AG10803 (cell line): ENCODE results near the gene LCN10.

Experiments used
- DNase-seq: peaks from one replicate; pipeline ENCODE4 v3.0.0; 2010; ENCODE audit warnings: low read depth
- H3K4me3 ChIP-seq: 2 replicates; pipeline ENCODE4 v1.5.1; 2011; ENCODE audit warnings: mild to moderate bottlenecking, low read length, control low read depth
- TF ChIP-seq, protein P1 (sequence below): conservative IDR thresholded peaks from 2 replicates; pipeline ENCODE4 v1.5.1; 2011; ENCODE audit warnings: mild to moderate bottlenecking, low read length, control low read depth, inconsistent platforms

Gene LCN10

DNA sequence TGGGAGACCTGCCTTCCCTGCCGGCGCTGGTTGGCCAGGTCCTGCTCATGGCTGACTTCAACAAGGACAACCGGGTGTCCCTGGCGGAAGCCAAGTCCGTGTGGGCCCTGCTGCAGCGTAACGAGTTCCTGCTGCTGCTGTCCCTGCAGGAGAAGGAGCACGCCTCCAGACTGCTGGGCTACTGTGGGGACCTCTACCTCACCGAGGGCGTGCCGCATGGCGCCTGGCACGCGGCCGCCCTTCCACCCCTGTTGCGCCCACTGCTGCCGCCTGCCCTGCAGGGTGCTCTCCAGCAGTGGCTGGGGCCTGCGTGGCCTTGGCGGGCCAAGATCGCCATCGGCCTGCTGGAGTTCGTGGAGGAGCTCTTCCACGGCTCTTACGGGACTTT, 19.8 kb downstream of the LCN10 start:
- DNase-seq = no peak
- TF ChIP-seq, protein P1, sequence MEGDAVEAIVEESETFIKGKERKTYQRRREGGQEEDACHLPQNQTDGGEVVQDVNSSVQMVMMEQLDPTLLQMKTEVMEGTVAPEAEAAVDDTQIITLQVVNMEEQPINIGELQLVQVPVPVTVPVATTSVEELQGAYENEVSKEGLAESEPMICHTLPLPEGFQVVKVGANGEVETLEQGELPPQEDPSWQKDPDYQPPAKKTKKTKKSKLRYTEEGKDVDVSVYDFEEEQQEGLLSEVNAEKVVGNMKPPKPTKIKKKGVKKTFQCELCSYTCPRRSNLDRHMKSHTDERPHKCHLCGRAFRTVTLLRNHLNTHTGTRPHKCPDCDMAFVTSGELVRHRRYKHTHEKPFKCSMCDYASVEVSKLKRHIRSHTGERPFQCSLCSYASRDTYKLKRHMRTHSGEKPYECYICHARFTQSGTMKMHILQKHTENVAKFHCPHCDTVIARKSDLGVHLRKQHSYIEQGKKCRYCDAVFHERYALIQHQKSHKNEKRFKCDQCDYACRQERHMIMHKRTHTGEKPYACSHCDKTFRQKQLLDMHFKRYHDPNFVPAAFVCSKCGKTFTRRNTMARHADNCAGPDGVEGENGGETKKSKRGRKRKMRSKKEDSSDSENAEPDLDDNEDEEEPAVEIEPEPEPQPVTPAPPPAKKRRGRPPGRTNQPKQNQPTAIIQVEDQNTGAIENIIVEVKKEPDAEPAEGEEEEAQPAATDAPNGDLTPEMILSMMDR = no peak
- no peak overlapping the region for H3K4me3 ChIP-seq

- DNase-seq = no peak
- TF ChIP-seq, protein P1 = no peak
- H3K4me3 ChIP-seq = no peak overlapping the region
Measured at GRCh38 chr9:136722093-136722968, 20.4 kb downstream of the LCN10 start.

- H3K4me3 ChIP-seq = no peak overlapping the region
- DNase-seq = peak; percentile 34
- TF ChIP-seq, protein P1 = no peak
Measured at GRCh38 chr9:136721339-136722092, 21.2 kb downstream of the LCN10 start.

DNA sequence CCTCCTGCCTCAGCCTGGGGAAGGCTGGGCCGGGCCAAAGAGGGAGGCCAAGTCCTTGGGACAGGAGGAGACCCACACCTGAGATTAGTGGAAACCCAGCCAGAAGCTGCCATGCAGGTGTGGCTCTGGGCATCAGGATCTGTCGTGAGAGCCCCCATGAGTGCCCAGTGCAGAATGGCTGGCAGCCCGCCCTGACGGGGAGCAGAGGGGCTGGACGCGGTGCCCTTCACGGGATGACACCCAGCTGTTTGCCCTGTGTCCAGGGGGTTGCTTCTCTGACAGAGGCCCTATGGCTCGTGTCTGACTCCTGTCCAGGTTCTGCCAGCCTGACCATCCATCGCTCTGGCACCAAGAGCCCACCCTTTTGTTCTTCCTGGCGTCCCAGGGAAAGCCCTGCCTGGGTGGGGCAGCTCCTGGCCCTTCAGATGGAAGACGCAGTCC, 21.8 kb downstream of the LCN10 start:
- TF ChIP-seq, protein P1 = no peak
- no peak overlapping the region for H3K4me3 ChIP-seq
- DNase-seq = no peak

DNA sequence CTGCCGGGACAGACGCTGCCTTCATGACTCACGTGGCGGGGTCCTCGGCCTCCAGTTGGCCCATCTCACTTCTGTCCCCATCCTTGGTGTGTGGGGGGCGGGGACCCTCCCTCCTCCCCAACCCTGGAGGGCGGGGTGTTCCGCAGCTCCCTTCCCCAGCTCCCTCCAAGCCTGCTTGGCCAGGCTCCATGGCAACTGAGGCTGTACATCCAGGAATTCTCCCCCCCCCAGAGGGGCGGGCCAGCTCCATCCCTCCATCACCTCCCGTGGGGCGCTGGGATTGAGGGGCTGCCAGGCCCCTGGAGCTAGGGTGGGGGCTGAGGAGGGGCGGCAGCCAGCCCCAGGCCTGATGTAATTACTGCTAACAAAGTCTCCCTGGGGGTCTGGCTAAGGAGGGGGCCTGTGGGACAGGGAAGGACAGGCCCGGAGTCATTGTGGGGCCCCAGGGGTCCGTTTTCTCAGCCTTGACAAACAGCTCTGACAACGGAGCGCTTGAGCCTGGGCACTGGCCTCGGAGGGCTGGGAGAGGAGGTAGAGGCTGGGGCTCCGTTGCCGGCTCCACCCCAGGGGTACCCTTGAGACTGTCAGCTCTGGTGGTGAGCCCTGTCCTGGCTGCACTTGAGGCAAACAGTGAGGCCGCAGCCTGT, 22.4 kb downstream of the LCN10 start:
- DNase-seq = no peak
- TF ChIP-seq, protein P1 = no peak
- H3K4me3 ChIP-seq = no peak overlapping the region

GRCh38 chr9:136719195-136719880, 23.4 kb downstream of the LCN10 start:
- DNase-seq = no peak
- TF ChIP-seq, protein P1 = no peak
- H3K4me3 ChIP-seq = no peak overlapping the region
